T-helper 17 cell (primary cell): ENCODE measurements around the gene CLEC14A. TPM values are rescaled to one million over a fixed set of nuclear protein-coding genes. Genes with fewer than 3 reads are reported as not detected.

Source experiments
- ATAC-seq: fragments of 150-1000 bp; cut with Tn5 transposase; 2 replicates; pipeline ENCODE4 v1.10.0; 2021; ENCODE audit warnings: mild to moderate bottlenecking, moderate library complexity
- DNase-seq, 3 donors: peaks; one replicate each; pipeline versions ENCODE4 v3.0.0 to v3.0.0-alpha.2; 2020 to 2021
- H3K9me3 ChIP-seq: one replicate; pipeline ENCODE4 v1.7.0; 2013; ENCODE audit warnings: low read length, mild to moderate bottlenecking; ENCODE audit not compliant: control insufficient read depth, poor library complexity, severe bottlenecking
- H3K27ac Mint-ChIP-seq: one replicate; pipeline ENCODE4 v1.8.0; 2022; ENCODE audit warnings: mild to moderate bottlenecking, moderate library complexity, mixed read lengths
- H3K27me3 Mint-ChIP-seq: one replicate; pipeline ENCODE4 v1.8.0; 2022; ENCODE audit warnings: mixed read lengths
- H3K36me3 Mint-ChIP-seq: one replicate; pipeline ENCODE4 v1.8.0; 2022; ENCODE audit warnings: low read depth, mixed read lengths
- H3K4me1 Mint-ChIP-seq: one replicate; pipeline ENCODE4 v1.8.0; 2022; ENCODE audit warnings: mild to moderate bottlenecking, mixed read lengths
- H3K4me3 Mint-ChIP-seq: one replicate; pipeline ENCODE4 v1.8.0; 2022; ENCODE audit warnings: mild to moderate bottlenecking, moderate library complexity, mixed read lengths
- total RNA-seq, 4 donors: library from RNA in 2 of 4; stranded (reverse) in 2 of 4; gene quantifications; one replicate each; pipeline ENCODE4 v1.2.3 and lab custom pipeline; 2022 to 2026

The CLEC14A gene
- total RNA-seq, 2 donors from 2014 or later, result not detected

GRCh38 chr14:38261620-38262019 is 5.7 kb upstream of the CLEC14A start:
- Mint-ChIP-seq H3K36me3 (no peaks in the 10 kb centered on the region), H3K4me3 (no peak overlapping the region), H3K27ac (no peak overlapping the region), H3K27me3 (peaks cover under 1% of the 10 kb centered on the region), H3K4me1 (no peaks in the 10 kb centered on the region)
- H3K9me3 ChIP-seq, result no peaks in the 10 kb centered on the region
- DNase-seq, result no peak
- no peak for ATAC-seq

- Mint-ChIP-seq H3K27ac (no peak overlapping the region), H3K27me3 (peaks cover 23% of the 10 kb centered on the region)
These were observed 1.6 kb upstream of the CLEC14A start for GRCh38 chr14:38257507-38257906.

DNA sequence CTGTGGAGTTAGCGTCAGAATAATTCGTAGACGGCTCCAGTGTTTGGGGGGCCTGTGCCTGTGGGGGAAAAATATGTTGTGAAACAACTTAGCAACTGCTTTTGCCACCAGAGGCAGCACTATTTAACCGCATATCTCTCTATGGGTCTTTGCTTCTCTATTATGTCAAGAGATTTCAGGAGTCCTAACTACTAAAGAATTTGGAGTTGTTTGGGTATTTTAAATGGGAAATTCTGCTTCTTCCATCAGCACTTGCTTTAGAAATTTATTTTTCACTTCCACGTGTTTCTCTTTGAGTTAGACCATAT is 594 bp upstream of the CLEC14A start:
- ATAC-seq (no peak), DNase-seq (no peak)
- Mint-ChIP-seq H3K4me1 (peaks cover 4% of the 10 kb centered on the region), H3K27ac (no peak overlapping the region), H3K36me3 (no peaks in the 10 kb centered on the region), H3K4me3 (peak overlapping the region; percentile 69), H3K27me3 (peaks cover 23% of the 10 kb centered on the region)
- H3K9me3 ChIP-seq, result no peaks in the 10 kb centered on the region

More at GRCh38 chr14:38257507-38257906, 1.6 kb upstream of the CLEC14A start:
- ATAC-seq (no peak), DNase-seq (no peak)
- Mint-ChIP-seq H3K36me3 (no peaks in the 10 kb centered on the region), H3K4me1 (peaks cover 4% of the 10 kb centered on the region), H3K4me3 (no peak overlapping the region)
- no peaks in the 10 kb centered on the region for H3K9me3 ChIP-seq

DNA sequence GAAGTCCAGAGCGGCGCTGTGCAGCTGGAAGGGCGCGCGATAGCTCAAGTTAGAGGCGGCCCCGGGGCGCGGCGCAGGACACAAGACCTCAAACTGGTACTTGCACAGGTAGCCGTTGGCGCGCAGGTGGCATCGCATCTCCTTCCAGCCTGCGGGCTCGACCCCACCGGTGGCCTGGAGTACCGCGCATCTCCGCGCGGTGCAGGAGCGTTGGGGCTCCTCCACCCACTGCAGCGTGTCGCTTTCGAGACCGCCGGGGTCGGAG is 553 bp downstream of the CLEC14A start:
- DNase-seq (no peak), ATAC-seq (peak; percentile 45)
- H3K27me3 Mint-ChIP-seq, result peaks cover 23% of the 10 kb centered on the region
- no peaks in the 10 kb centered on the region for H3K36me3 Mint-ChIP-seq
- peaks cover 4% of the 10 kb centered on the region for H3K4me1 Mint-ChIP-seq
- H3K27ac Mint-ChIP-seq, result no peak overlapping the region
- H3K4me3 Mint-ChIP-seq, result peak overlapping the region; percentile 19
- no peaks in the 10 kb centered on the region for H3K9me3 ChIP-seq

- no peak for ATAC-seq
- no peaks in the 10 kb centered on the region for H3K36me3 Mint-ChIP-seq
- no peaks in the 10 kb centered on the region for H3K9me3 ChIP-seq
- peaks cover 23% of the 10 kb centered on the region for H3K27me3 Mint-ChIP-seq
- no peak overlapping the region for H3K27ac Mint-ChIP-seq
- peak overlapping the region; percentile 74 for H3K4me3 Mint-ChIP-seq
- no peak for DNase-seq
- peaks cover 4% of the 10 kb centered on the region for H3K4me1 Mint-ChIP-seq
These were observed 1.1 kb downstream of the CLEC14A start for GRCh38 chr14:38254571-38255407.

DNA sequence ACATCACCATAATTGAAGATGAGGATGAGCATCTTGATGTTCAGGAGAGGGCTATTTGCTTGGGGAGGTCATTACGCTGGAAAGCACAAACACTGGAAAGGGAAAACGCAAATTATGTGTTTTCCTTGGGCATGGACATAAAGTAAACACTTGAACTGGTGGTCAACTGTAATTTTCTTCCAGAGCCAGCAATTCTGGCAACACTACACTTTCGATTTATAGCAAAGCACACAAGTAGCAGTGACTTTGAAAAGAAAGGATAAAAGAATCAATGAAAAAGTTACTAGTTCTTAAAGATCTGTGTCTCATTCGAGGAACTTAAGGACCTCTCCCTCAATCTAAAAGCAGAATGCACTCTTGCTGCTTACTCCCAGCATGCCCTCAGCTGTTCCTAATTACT is 2.2 kb downstream of the CLEC14A start:
- Mint-ChIP-seq H3K27ac (no peak overlapping the region), H3K36me3 (no peaks in the 10 kb centered on the region), H3K4me1 (peaks cover 4% of the 10 kb centered on the region), H3K4me3 (no peak overlapping the region), H3K27me3 (peaks cover 23% of the 10 kb centered on the region)
- ATAC-seq, result no peak
- no peaks in the 10 kb centered on the region for H3K9me3 ChIP-seq
- DNase-seq, result no peak

DNA sequence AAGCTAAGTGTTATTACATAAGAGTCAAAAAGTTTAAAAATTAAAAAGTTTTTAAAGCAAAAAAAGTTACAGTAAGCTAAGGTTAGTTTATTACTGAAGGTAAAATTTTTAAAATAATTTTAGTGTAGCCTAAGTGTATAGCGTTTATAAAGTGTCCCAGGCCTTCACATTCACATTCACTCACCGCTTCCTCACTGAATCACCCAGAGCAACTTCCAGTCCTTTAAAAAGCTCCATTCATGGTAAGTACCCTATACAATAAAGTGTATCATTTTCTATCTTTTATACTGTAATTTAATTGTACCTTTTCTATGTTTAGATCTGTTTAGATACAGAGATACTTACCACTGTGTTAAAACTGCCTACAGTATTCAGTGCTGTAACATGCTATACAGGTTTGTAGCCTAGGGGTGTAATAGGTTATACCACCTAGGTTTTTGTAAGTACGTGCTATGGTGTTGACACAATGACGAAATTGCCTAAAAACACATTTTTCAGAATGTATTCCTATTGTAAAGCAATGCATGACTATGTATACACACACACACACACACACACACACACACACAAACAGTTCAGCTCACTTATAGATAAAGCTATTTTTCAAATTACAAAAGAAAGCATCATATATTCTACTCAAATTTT is 3.7 kb downstream of the CLEC14A start:
- no peak overlapping the region for H3K27ac Mint-ChIP-seq
- H3K4me3 Mint-ChIP-seq, result no peak overlapping the region
- H3K4me1 Mint-ChIP-seq, result peaks cover 4% of the 10 kb centered on the region
- no peaks in the 10 kb centered on the region for H3K9me3 ChIP-seq
- ATAC-seq (no peak), DNase-seq (no peak)
- H3K36me3 Mint-ChIP-seq, result no peaks in the 10 kb centered on the region
- H3K27me3 Mint-ChIP-seq, result peaks cover 23% of the 10 kb centered on the region

GRCh38 chr14:38250331-38250730 is 5.6 kb downstream of the CLEC14A start:
- no peaks in the 10 kb centered on the region for H3K36me3 Mint-ChIP-seq
- peaks cover 17% of the 10 kb centered on the region for H3K27me3 Mint-ChIP-seq
- H3K4me3 Mint-ChIP-seq, result no peak overlapping the region
- no peaks in the 10 kb centered on the region for H3K9me3 ChIP-seq
- H3K27ac Mint-ChIP-seq, result no peak overlapping the region
- ATAC-seq (no peak), DNase-seq (no peak)
- peaks cover 4% of the 10 kb centered on the region for H3K4me1 Mint-ChIP-seq

DNA sequence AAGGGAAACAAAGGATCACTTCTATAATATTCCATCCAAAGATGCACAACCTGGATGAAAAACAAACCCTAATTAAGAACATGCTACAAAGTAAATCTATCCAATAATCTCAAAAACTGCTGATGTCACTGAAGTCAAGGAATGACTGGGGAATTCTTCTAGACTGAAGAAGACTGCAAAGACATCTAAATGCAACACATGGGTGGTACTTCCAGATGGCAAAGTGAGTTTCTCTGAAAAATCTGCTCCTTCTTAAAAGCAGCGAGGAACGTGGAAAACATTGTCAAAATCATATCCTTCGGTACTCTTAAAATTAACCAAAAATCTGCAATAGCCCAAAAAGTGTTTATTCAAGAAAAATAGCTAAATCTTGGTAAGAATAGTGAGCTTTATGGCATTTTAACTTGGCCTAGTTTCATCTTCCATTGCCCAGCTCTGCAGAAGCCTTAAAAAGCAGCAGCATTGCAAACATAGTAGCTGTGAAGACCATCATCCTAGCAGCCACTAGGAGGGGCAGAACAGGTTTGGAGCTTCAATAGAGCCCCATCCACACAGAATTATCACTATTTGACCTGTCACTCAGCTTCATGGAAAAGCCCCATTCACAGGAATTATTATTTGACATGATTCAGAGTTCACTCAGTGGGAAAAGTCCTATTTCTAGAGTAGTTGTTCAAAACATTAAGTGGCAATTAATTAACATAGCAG is 7.4 kb downstream of the CLEC14A start:
- Mint-ChIP-seq H3K4me1 (no peaks in the 10 kb centered on the region), H3K4me3 (no peak overlapping the region), H3K27ac (no peak overlapping the region), H3K27me3 (peaks cover 3% of the 10 kb centered on the region), H3K36me3 (no peaks in the 10 kb centered on the region)
- H3K9me3 ChIP-seq, result no peaks in the 10 kb centered on the region
- DNase-seq (no peak), ATAC-seq (no peak)

- ATAC-seq, result no peak
- DNase-seq, result no peak
- H3K4me1 Mint-ChIP-seq, result no peaks in the 10 kb centered on the region
- no peak overlapping the region for H3K27ac Mint-ChIP-seq
- no peaks in the 10 kb centered on the region for H3K9me3 ChIP-seq
- no peak overlapping the region for H3K4me3 Mint-ChIP-seq
- H3K36me3 Mint-ChIP-seq, result no peaks in the 10 kb centered on the region
- H3K27me3 Mint-ChIP-seq, result no peaks in the 10 kb centered on the region
These were observed 12.1 kb downstream of the CLEC14A start for GRCh38 chr14:38243696-38244240.

- H3K4me3 Mint-ChIP-seq, result no peak overlapping the region
- no peaks in the 10 kb centered on the region for H3K27me3 Mint-ChIP-seq
- no peaks in the 10 kb centered on the region for H3K9me3 ChIP-seq
- H3K36me3 Mint-ChIP-seq, result no peaks in the 10 kb centered on the region
- no peak overlapping the region for H3K27ac Mint-ChIP-seq
- no peak for ATAC-seq
- no peak for DNase-seq
- no peaks in the 10 kb centered on the region for H3K4me1 Mint-ChIP-seq
These were observed 17.0 kb downstream of the CLEC14A start for GRCh38 chr14:38238878-38239277.

DNA sequence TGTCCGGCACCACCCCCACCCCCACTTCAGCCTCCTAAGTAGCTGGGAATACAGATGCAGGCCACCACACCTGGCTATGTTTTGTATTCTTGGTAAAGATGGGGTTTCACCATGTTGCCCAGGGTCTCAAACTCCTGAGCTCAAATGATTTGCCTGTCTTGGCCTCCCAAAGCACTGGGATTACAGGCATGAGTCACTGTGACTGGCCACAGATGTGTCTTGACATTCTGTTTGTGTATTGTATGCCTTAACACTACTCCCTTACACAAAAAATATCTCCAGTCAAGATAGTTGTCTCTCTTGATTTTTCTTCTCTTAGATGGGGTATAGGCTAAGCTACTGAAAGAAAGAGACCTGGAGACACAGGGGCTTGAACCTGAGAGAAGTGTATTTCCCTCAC is 17.6 kb downstream of the CLEC14A start:
- H3K27me3 Mint-ChIP-seq, result no peaks in the 10 kb centered on the region
- no peak overlapping the region for H3K4me3 Mint-ChIP-seq
- ATAC-seq, result no peak
- no peak overlapping the region for H3K27ac Mint-ChIP-seq
- no peaks in the 10 kb centered on the region for H3K36me3 Mint-ChIP-seq
- H3K9me3 ChIP-seq, result no peaks in the 10 kb centered on the region
- no peak for DNase-seq
- H3K4me1 Mint-ChIP-seq, result no peaks in the 10 kb centered on the region

GRCh38 chr14:38233218-38233617 is 22.7 kb downstream of the CLEC14A start:
- no peaks in the 10 kb centered on the region for H3K27me3 Mint-ChIP-seq
- ATAC-seq (no peak), DNase-seq (no peak)
- no peak overlapping the region for H3K27ac Mint-ChIP-seq
- H3K36me3 Mint-ChIP-seq, result no peaks in the 10 kb centered on the region
- no peaks in the 10 kb centered on the region for H3K9me3 ChIP-seq
- no peaks in the 10 kb centered on the region for H3K4me1 Mint-ChIP-seq
- no peak overlapping the region for H3K4me3 Mint-ChIP-seq
